Measurements from ENCODE around the gene GNAI2. TPM values are rescaled to one million over a fixed set of nuclear protein-coding genes. Genes with fewer than 3 reads are reported as not detected.

The GNAI2 gene
- total RNA-seq (2014; rRNA removed; shearing (Covaris generic)) = 232 and 259 TPM in 2 replicates

GRCh38 chr3:50235716-50236483, at the start of gene GNAI2:
Gene GNAI2 (plus strand): TSS chr3:50236204. CDS start chr3:50236336, 132 bp downstream.
- peak; percentile 97 for DNase-seq (ENCODE audit: low read depth)

GRCh38 chr3:50187750-50188149, 48.3 kb upstream of the GNAI2 start:
- DNase-seq (ENCODE audit: low read depth) = no peak

GRCh38 chr3:50189274-50189673, 46.7 kb upstream of the GNAI2 start:
- DNase-seq (ENCODE audit: low read depth) = peak; percentile 75

GRCh38 chr3:50189989-50190388, 46.0 kb upstream of the GNAI2 start:
- no peak for DNase-seq (ENCODE audit: low read depth)

- DNase-seq (ENCODE audit: low read depth) = no peak
These were observed 44.9 kb upstream of the GNAI2 start, which contains the start of gene GNAT1 for GRCh38 chr3:50190936-50191660. Gene GNAT1 (plus strand): TSS chr3:50191610. CDS start chr3:50191726, 116 bp downstream.

- DNase-seq (ENCODE audit: low read depth) = no peak
These were observed 43.9 kb upstream of the GNAI2 start for GRCh38 chr3:50192124-50192523.

- peak; percentile 45 for DNase-seq (ENCODE audit: low read depth)
These were observed 43.3 kb upstream of the GNAI2 start for GRCh38 chr3:50192689-50193141.

- DNase-seq (ENCODE audit: low read depth) = no peak
These were observed 42.7 kb upstream of the GNAI2 start for GRCh38 chr3:50193286-50193685.

- no peak for DNase-seq (ENCODE audit: low read depth)
These were observed 42.3 kb upstream of the GNAI2 start for GRCh38 chr3:50193746-50194127.

GRCh38 chr3:50194128-50194902, 41.7 kb upstream of the GNAI2 start:
- peak; percentile 37 for DNase-seq (ENCODE audit: low read depth)

GRCh38 chr3:50194903-50195500, 41.0 kb upstream of the GNAI2 start:
- no peak for DNase-seq (ENCODE audit: low read depth)

GRCh38 chr3:50195501-50196252, 40.3 kb upstream of the GNAI2 start:
- no peak for DNase-seq (ENCODE audit: low read depth)

- no peak for DNase-seq (ENCODE audit: low read depth)
These were observed 39.7 kb upstream of the GNAI2 start for GRCh38 chr3:50196253-50196801.

GRCh38 chr3:50201573-50202315, 34.3 kb upstream of the GNAI2 start:
- peak; percentile 20 for DNase-seq (ENCODE audit: low read depth)

- no peak for DNase-seq (ENCODE audit: low read depth)
These were observed 33.5 kb upstream of the GNAI2 start for GRCh38 chr3:50202353-50203112.

- no peak for DNase-seq (ENCODE audit: low read depth)
These were observed 32.7 kb upstream of the GNAI2 start for GRCh38 chr3:50203113-50203808.

- DNase-seq (ENCODE audit: low read depth) = no peak
These were observed 31.9 kb upstream of the GNAI2 start for GRCh38 chr3:50203809-50204803.

All from M059J (cell line).